Transverse colon (tissue), 4 donors: ENCODE measurements around the gene ZNF780A.

ENCODE experiments used
- CTCF ChIP-seq, 5 experiments: fragments of 200-600 bp in 3 of 5; fragments of 450-650 bp in 2 of 5; sonication (generic) in 3 of 5; IDR thresholded peaks; 1 replicate in 2 of 5; 2 replicates in 3 of 5; pipeline ENCODE4 v1.5.1; 2016 to 2017; ENCODE audit warnings: antibody characterized with exemption in 5 of 5, inconsistent platforms in 3 of 5, mild to moderate bottlenecking in 2 of 5, moderate library complexity in 1 of 5
- EP300 ChIP-seq: sonication (generic); formaldehyde crosslinking; IDR thresholded peaks from one replicate; pipeline ENCODE4 v1.6.1; 2017; ENCODE audit warnings: antibody characterized with exemption, low read depth
- POLR2A ChIP-seq: fragments of 450-650 bp; IDR thresholded peaks from one replicate; pipeline ENCODE4 v1.6.1; 2016; ENCODE audit warnings: antibody characterized with exemption, mild to moderate bottlenecking, moderate library complexity
- POLR2AphosphoS5 ChIP-seq, 3 donors: sonication (generic); formaldehyde crosslinking; IDR thresholded peaks; one replicate each; pipeline ENCODE4 v1.6.1; 2016; ENCODE audit warnings: antibody characterized with exemption in 3 of 3

- TF ChIP-seq POLR2A (no peak), CTCF (IDR thresholded peaks at IDR 0.05) (no peak), POLR2AphosphoS5 (IDR thresholded peaks at IDR 0.05) (no peak), EP300 (no peak)
Observed at GRCh38 chr19:40054632-40055031, 36.1 kb downstream of the ZNF780A start.
